ENCODE measurements around the gene TAS1R3. TPM values are rescaled to one million over a fixed set of nuclear protein-coding genes. Genes with fewer than 3 reads are reported as not detected.

TAS1R3 gene
- total and polyA plus RNA-seq, 12 donors, result 0.16 to 3.1 (median 0.37) TPM

DNA sequence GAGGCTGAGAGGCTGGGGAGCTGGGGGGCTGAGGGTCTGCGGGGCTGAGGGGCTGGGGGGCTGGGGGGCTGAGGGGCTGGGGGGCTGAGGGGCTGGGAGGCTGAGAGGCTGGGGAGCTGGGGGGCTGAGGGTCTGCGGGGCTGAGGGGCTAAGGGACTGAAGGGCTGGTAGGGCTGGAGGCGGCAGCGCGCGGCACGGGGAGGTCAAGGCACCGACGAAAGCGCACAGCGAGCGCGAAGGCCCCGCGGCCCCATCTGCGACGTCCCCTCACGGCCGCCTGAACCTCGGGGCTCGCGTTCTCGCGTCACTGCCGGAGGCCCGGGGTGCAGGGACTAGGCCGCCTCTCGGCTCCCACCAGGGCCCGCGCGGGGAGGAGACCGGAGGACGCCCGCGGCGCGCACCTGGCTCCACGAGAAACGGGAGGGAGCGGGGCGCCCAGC, 7.0 kb upstream of the TAS1R3 start:
- Histone ChIP-seq H3K36me3 (peaks cover 0 to 54% (median 26%) of the 10 kb centered on the region in 9 donors), H3K9me3 (no peaks in the 10 kb centered on the region), H3K4me3 (peak overlapping the region; percentile 69 to 100 (median 98)), H3K4me1 (peaks cover 11 to 71% (median 49%) of the 10 kb centered on the region in 9 donors), H3K27ac (peak overlapping the region; percentile 66 to 99 (median 94)), H3K27me3 (no peaks in the 10 kb centered on the region)
- ATAC-seq, result peak in 2 of 8 donors; percentile 0 to 3
- DNase-seq, result no peak
- TF ChIP-seq CTCF (IDR thresholded peaks at IDR 0.05), result no peak
- intact Hi-C loops (cut with DNase I), result loop anchor here in 1 of 10 donors (2.0 kb wide), 1 partner anchor 25 kb away; the partner anchor contains the start of gene DVL1
- WGBS, 2 donors, result 0 to 1% methylated on average over 19 to 41 of the region's 41 CpGs

DNA sequence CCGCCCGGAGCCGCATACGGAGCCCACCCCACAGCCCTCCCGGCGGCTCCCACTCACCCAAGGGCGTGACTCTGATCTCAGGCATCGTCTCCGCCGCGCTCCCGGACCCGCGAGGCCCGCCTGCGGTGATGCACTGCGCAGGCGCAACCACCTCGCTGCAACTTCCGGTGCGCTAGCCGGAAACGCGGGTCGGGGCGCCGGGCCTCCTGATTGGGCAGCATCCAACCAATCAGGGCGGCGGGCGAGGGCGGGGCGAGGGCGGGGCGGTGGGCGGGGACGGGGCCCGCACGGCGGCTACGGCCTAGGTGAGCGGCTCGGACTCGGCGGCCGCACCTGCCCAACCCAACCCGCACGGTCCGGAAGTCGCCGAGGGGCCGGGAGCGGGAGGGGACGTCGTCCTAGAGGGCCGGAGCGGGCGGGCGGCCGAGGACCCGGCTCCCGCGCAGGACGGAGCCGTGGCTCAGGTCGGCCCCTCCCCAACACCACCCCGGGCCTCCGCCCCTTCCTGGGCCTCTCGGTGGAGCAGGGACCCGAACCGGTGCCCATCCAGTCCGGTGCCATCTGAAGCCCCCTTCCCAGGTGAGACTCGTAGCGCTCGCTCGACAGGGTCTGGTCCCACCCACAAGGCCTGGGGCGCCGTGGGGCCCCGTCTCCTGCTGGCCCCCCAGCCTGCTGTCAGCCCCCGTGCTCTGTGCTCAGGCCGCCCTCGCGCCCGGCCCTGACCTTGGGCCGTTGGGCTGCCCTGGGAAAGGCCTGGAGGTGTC, 6.4 kb upstream of the TAS1R3 start, which contains the start of the genes CPTP and INTS11:
Gene CPTP (plus strand): TSS at position 279 of the 764 bp plus-strand sequence. CDS start 2,109 bp downstream, outside the sequence.
Gene INTS11 (minus strand): TSS at position 137 of the 764 bp plus-strand sequence. CDS start 52 bp downstream, at position 85.
- WGBS, 2 donors, result 0 to 3% methylated on average over 63 to 84 of the region's 84 CpGs

GRCh38 chr1:1325288-1326074, 5.6 kb upstream of the TAS1R3 start:
- Histone ChIP-seq H3K9me3 (no peaks in the 10 kb centered on the region), H3K27ac (peak overlapping the region; percentile 90 to 99 (median 94)), H3K27me3 (no peaks in the 10 kb centered on the region), H3K4me1 (peaks cover 14 to 79% (median 53%) of the 10 kb centered on the region in 9 donors), H3K36me3 (peaks cover 0 to 43% (median 16%) of the 10 kb centered on the region in 9 donors), H3K4me3 (peak overlapping the region; percentile 69 to 100 (median 98))
- peak in 6 of 8 donors; percentile 1 to 74 (median 64) for ATAC-seq
- peak; percentile 63 to 80 for DNase-seq
- intact Hi-C loops (cut with DNase I), result loop anchor here in 1 of 10 donors (2.0 kb wide), 1 partner anchor 23 kb away; the partner anchor contains the start of gene DVL1
- TF ChIP-seq CTCF (IDR thresholded peaks at IDR 0.05), result no peak
- 28 to 46% methylated on average over 16 of the region's 16 CpGs for WGBS, 2 donors

More for the DNA sequence above, 6.4 kb upstream of the TAS1R3 start, which contains the start of the genes CPTP and INTS11:
- TF ChIP-seq CTCF (IDR thresholded peaks at IDR 0.05), result no peak
- H3K36me3 ChIP-seq, result peaks cover 0 to 51% (median 24%) of the 10 kb centered on the region in 9 donors
- peaks cover 11 to 74% (median 53%) of the 10 kb centered on the region in 9 donors for H3K4me1 ChIP-seq
- H3K4me3 ChIP-seq, result peak within 1 kb of the TSS; percentile 69 to 100 (median 98)
- intact Hi-C loops (cut with DNase I), result loop anchor here in 1 of 10 donors (2.0 kb wide), 1 partner anchor 24 kb away; the partner anchor contains the start of gene DVL1
- ATAC-seq (peak; percentile 77 to 90 (median 82)), DNase-seq (peak; percentile 94 to 97)
- H3K27ac ChIP-seq, result peak within 1 kb of the TSS; percentile 90 to 99 (median 94)
- H3K9me3 ChIP-seq, result no peaks in the 10 kb centered on the region
- H3K27me3 ChIP-seq, result no peaks in the 10 kb centered on the region
